KMS-11 (cell line): Measurements from ENCODE around the gene BAIAP2L1.

Experiments
- H2AFZ ChIP-seq: fragments of 200-600 bp; sonication (generic); 2 replicates; pipeline ENCODE4 v1.6.1; 2016; ENCODE audit warnings: antibody characterized with exemption, mixed run types, low read depth
- H3K27ac ChIP-seq: fragments of 200-600 bp; sonication (generic); 2 replicates; pipeline ENCODE4 v1.6.1; 2016; ENCODE audit warnings: mild to moderate bottlenecking, mixed run types
- H3K27me3 ChIP-seq: fragments of 200-600 bp; sonication (generic); 2 replicates; pipeline ENCODE4 v1.6.1; 2017; ENCODE audit warnings: mild to moderate bottlenecking, low read depth, mixed run types, moderate library complexity; ENCODE audit not compliant: insufficient read depth
- H3K36me3 ChIP-seq: fragments of 200-600 bp; sonication (generic); 2 replicates; pipeline ENCODE4 v1.6.1; 2017; ENCODE audit warnings: mild to moderate bottlenecking, mixed run types; ENCODE audit not compliant: insufficient read depth
- H3K4me1 ChIP-seq: fragments of 200-600 bp; sonication (generic); 2 replicates; pipeline ENCODE4 v1.6.1; 2016; ENCODE audit warnings: mild to moderate bottlenecking, low read depth, mixed run types; ENCODE audit not compliant: poor library complexity, severe bottlenecking
- H3K4me2 ChIP-seq: fragments of 200-600 bp; sonication (generic); 2 replicates; pipeline ENCODE4 v1.7.0; 2016; ENCODE audit warnings: mild to moderate bottlenecking, mixed run types
- H3K4me3 ChIP-seq: fragments of 200-600 bp; sonication (generic); IDR thresholded peaks from 2 replicates; pipeline ENCODE4 v1.6.1; 2017; ENCODE audit warnings: low read depth, low read length, mixed read lengths; ENCODE audit not compliant: insufficient read depth
- H3K79me2 ChIP-seq: fragments of 200-600 bp; sonication (generic); 2 replicates; pipeline ENCODE4 v1.6.1; 2016; ENCODE audit warnings: low read depth, mixed run types; ENCODE audit not compliant: insufficient read depth
- H3K9ac ChIP-seq: fragments of 200-600 bp; sonication (generic); 2 replicates; pipeline ENCODE4 v1.6.1; 2016; ENCODE audit warnings: mild to moderate bottlenecking, mixed run types
- H4K20me1 ChIP-seq: fragments of 200-600 bp; sonication (generic); 2 replicates; pipeline ENCODE4 v1.6.1; 2016; ENCODE audit warnings: mild to moderate bottlenecking, mixed run types; ENCODE audit not compliant: insufficient read depth
- CTCF ChIP-seq: fragments of 200-600 bp; sonication (generic); conservative IDR thresholded peaks from 2 replicates; pipeline ENCODE4 v1.6.1; 2017; ENCODE audit warnings: low read depth, mild to moderate bottlenecking, antibody characterized with exemption, low read length, moderate library complexity, mixed read lengths

BAIAP2L1 gene

DNA sequence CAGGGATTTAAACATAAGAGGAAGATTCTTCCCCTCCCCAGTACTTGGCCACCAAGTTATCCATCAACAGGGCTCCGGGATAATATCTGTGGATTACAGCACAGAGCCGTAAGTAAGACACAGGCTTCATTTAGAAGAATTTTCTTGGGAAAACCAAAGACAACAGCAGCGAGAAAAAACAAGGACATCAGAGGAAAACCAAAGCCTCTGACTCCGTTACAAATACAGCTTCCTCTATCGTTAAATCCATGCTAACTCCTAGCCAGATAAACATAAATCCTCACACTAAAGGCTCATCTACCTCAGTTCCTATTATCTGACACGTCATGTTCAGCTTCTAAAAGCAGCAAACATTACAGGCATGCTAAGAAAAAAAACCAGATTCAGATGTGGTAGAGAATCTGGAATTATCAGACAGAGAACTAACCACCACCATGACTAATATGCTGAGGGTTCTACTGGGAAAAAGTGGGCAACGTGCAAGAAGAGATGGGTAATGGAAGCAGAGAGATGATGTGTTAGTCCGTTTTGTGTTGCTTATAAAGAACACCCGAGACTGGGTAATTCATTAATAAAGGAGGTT is 71.0 kb downstream of the BAIAP2L1 start:
- Histone ChIP-seq H3K36me3 (no peaks in the 10 kb centered on the region), H3K9ac (no peak overlapping the region), H3K27me3 (no peaks in the 10 kb centered on the region), H2AFZ (no peak overlapping the region), H3K4me1 (no peaks in the 10 kb centered on the region), H4K20me1 (no peaks in the 10 kb centered on the region), H3K4me2 (no peak overlapping the region), H3K79me2 (no peaks in the 10 kb centered on the region), H3K4me3 (no peak overlapping the region), H3K27ac (no peak overlapping the region)
- TF ChIP-seq CTCF: no peak

- no peak for TF ChIP-seq CTCF
- Histone ChIP-seq H2AFZ (no peak overlapping the region), H3K36me3 (no peaks in the 10 kb centered on the region), H4K20me1 (no peaks in the 10 kb centered on the region), H3K9ac (no peak overlapping the region), H3K4me2 (no peak overlapping the region), H3K27ac (no peak overlapping the region), H3K27me3 (no peaks in the 10 kb centered on the region), H3K4me1 (no peaks in the 10 kb centered on the region), H3K4me3 (no peak overlapping the region), H3K79me2 (no peaks in the 10 kb centered on the region)
Observed at GRCh38 chr7:98329100-98329790, 71.6 kb downstream of the BAIAP2L1 start.

- Histone ChIP-seq H3K4me3 (no peak overlapping the region), H3K79me2 (no peaks in the 10 kb centered on the region), H3K9ac (no peak overlapping the region), H3K27ac (no peak overlapping the region), H2AFZ (no peak overlapping the region), H3K27me3 (no peaks in the 10 kb centered on the region), H4K20me1 (no peaks in the 10 kb centered on the region), H3K4me1 (no peaks in the 10 kb centered on the region), H3K36me3 (no peaks in the 10 kb centered on the region), H3K4me2 (no peak overlapping the region)
- no peak for TF ChIP-seq CTCF
Observed at GRCh38 chr7:98324782-98325181, 76.1 kb downstream of the BAIAP2L1 start.

GRCh38 chr7:98323597-98324322 is 77.1 kb downstream of the BAIAP2L1 start:
- Histone ChIP-seq H3K4me3 (no peak overlapping the region), H3K9ac (no peak overlapping the region), H3K27me3 (no peaks in the 10 kb centered on the region), H3K36me3 (no peaks in the 10 kb centered on the region), H3K27ac (no peak overlapping the region), H4K20me1 (no peaks in the 10 kb centered on the region), H2AFZ (no peak overlapping the region), H3K4me2 (no peak overlapping the region), H3K79me2 (no peaks in the 10 kb centered on the region), H3K4me1 (no peaks in the 10 kb centered on the region)
- TF ChIP-seq CTCF: no peak
